HCT116 (cell line): ENCODE measurements around the gene PELO. TPM values are rescaled to one million over a fixed set of nuclear protein-coding genes. Genes with fewer than 3 reads are reported as not detected.

Experiments used
- ATAC-seq: fragments of 200-7000 bp; cut with Tn5 transposase; 2 replicates; pipeline ENCODE4 v1.9.1; 2020; ENCODE audit warnings: mild to moderate bottlenecking, moderate library complexity
- BruUV-seq: library from RNA; stranded (reverse); fragments of 400-500 nt; replicated peaks from 2 replicates; lab custom pipeline; 2021; lab: Mats Ljungman, UMichigan
- CTCF ChIA-PET: fragments of 300-600 bp; sonication (Branson Sonifier 250); formaldehyde crosslinking; loops from one replicate; lab custom pipeline; 2021; ENCODE audit warnings: antibody characterized with exemption; lab: Charles Lee
- POLR2A ChIA-PET: fragments of 300-600, 350-600 bp; sonication (Branson Sonifier 250); formaldehyde crosslinking; loops from one replicate; lab custom pipeline; 2021; ENCODE audit warnings: antibody characterized with exemption; lab: Charles Lee
- RAD21 ChIA-PET, 2 experiments: fragments of 300-600 bp; sonication (Branson Sonifier 250); formaldehyde crosslinking; loops; one replicate each; lab custom pipeline; 2023; ENCODE audit warnings: low total read pairs in 2 of 2; ENCODE audit not compliant: uncharacterized antibody in 2 of 2, unreplicated experiment in 2 of 2, low non-redundant PET in 1 of 2; lab: Charles Lee
- DNase-seq: peaks from one replicate; pipeline ENCODE4 v3.0.0-alpha.2; 2010; ENCODE audit warnings: low read depth, low spot score
- H2AFZ ChIP-seq: fragments of 200-600 bp; shearing (Covaris generic), sonication (generic); 2 replicates; pipeline ENCODE4 v1.6.1; 2017; ENCODE audit warnings: low read depth, mixed run types, mixed read lengths, antibody characterized with exemption, low read length; ENCODE audit not compliant: poor library complexity, severe bottlenecking
- H3K27ac ChIP-seq: 2 replicates; pipeline ENCODE4 v1.5.1; 2012; ENCODE audit warnings: low read depth, low read length
- H3K27me3 ChIP-seq: fragments of 200-600 bp; sonication (generic); 2 replicates; pipeline ENCODE4 v1.6.1; 2016; ENCODE audit warnings: mixed run types, low read length, mixed read lengths; ENCODE audit not compliant: insufficient read depth
- H3K36me3 ChIP-seq, 2 experiments: fragments of 200-500 bp in 1 of 2; fragments of 200-600 bp in 1 of 2; sonication (Bioruptor generic) in 1 of 2; sonication (generic) in 1 of 2; 2 replicates each; pipeline versions ENCODE4 v1.5.1 to v1.6.1; 2014 to 2016; ENCODE audit warnings: low read length in 2 of 2, inconsistent platforms in 1 of 2, mixed read lengths in 1 of 2, mixed run types in 1 of 2; ENCODE audit not compliant: insufficient read depth in 2 of 2, control insufficient read depth in 1 of 2
- H3K4me1 ChIP-seq, 2 experiments: fragments of 200-600 bp in 1 of 2; sonication (generic) in 1 of 2; 2 replicates each; pipeline versions ENCODE4 v1.5.1 to v1.6.1; 2012 to 2017; ENCODE audit warnings: low read length in 2 of 2, inconsistent platforms in 1 of 2, mild to moderate bottlenecking in 1 of 2, mixed read lengths in 1 of 2, mixed run types in 1 of 2, moderate library complexity in 1 of 2; ENCODE audit not compliant: insufficient read depth in 2 of 2, control insufficient read depth in 1 of 2
- H3K4me2 ChIP-seq: fragments of 200-600 bp; sonication (generic); 2 replicates; pipeline ENCODE4 v1.6.1; 2017; ENCODE audit warnings: mixed run types, low read length, mixed read lengths
- H3K4me3 ChIP-seq, 2 experiments: fragments of 200-600 bp in 1 of 2; sonication (generic) in 1 of 2; replicated peaks in 1 of 2; 2 replicates each; pipeline ENCODE4 v1.5.1; 2011 to 2016; ENCODE audit warnings: low read length in 2 of 2, control low read depth in 1 of 2, low read depth in 1 of 2, mild to moderate bottlenecking in 1 of 2, mixed read lengths in 1 of 2, mixed run types in 1 of 2
- H3K79me2 ChIP-seq: fragments of 200-600 bp; sonication (generic); 2 replicates; pipeline ENCODE4 v1.6.1; 2017; ENCODE audit warnings: mild to moderate bottlenecking, mixed run types, low read length, moderate library complexity, mixed read lengths; ENCODE audit not compliant: insufficient read depth
- H3K9ac ChIP-seq: fragments of 200-600 bp; sonication (generic); 2 replicates; pipeline ENCODE4 v1.6.1; 2016; ENCODE audit warnings: low read length, mixed read lengths
- H3K9me2 ChIP-seq: fragments of 200-600 bp; sonication (generic), shearing (Covaris generic); 2 replicates; pipeline ENCODE4 v1.6.1; 2017; ENCODE audit warnings: mixed run types, mild to moderate bottlenecking, moderate library complexity; ENCODE audit not compliant: insufficient read depth
- H3K9me3 ChIP-seq, 2 experiments: fragments of 200-500 bp in 1 of 2; fragments of 200-600 bp in 1 of 2; sonication (Bioruptor generic) in 1 of 2; sonication (generic) in 1 of 2; 2 replicates each; pipeline ENCODE4 v1.6.1; 2014 to 2017; ENCODE audit warnings: low read length in 2 of 2, mixed read lengths in 2 of 2, inconsistent platforms in 1 of 2, low read depth in 1 of 2, mild to moderate bottlenecking in 1 of 2, mixed run types in 1 of 2, moderate library complexity in 1 of 2; ENCODE audit not compliant: control insufficient read depth in 1 of 2, insufficient read depth in 1 of 2
- H4K20me1 ChIP-seq: fragments of 200-600 bp; sonication (generic), shearing (Covaris generic); 2 replicates; pipeline ENCODE4 v1.6.1; 2017; ENCODE audit warnings: mixed run types, mild to moderate bottlenecking, moderate library complexity; ENCODE audit not compliant: insufficient read depth
- CBX3 ChIP-seq: IDR thresholded peaks from 2 replicates; pipeline ENCODE4 v1.6.1; 2012; ENCODE audit warnings: low read depth
- CEBPB ChIP-seq: IDR thresholded peaks from 2 replicates; pipeline ENCODE4 v1.6.1; 2012; ENCODE audit warnings: low read depth
- ELF1 ChIP-seq: IDR thresholded peaks from 2 replicates; pipeline ENCODE4 v1.6.1; 2012; ENCODE audit warnings: low read depth, borderline replicate concordance
- POLR2AphosphoS5 ChIP-seq: IDR thresholded peaks from 2 replicates; pipeline ENCODE4 v1.6.1; 2011; ENCODE audit warnings: mild to moderate bottlenecking, low read depth, low read length, moderate library complexity
- RAD21 ChIP-seq: IDR thresholded peaks from 2 replicates; pipeline ENCODE4 v1.6.1; 2012; ENCODE audit warnings: low read depth, mild to moderate bottlenecking
- SIN3A ChIP-seq: IDR thresholded peaks from 2 replicates; pipeline ENCODE4 v1.6.1; 2012; ENCODE audit warnings: low read depth
- SP1 ChIP-seq: IDR thresholded peaks from 2 replicates; pipeline ENCODE4 v1.6.1; 2012; ENCODE audit warnings: low read depth
- ZFX ChIP-seq: fragments of 450-650 bp; IDR thresholded peaks from 2 replicates; pipeline ENCODE4 v1.6.1; 2017
- ZNF274 ChIP-seq: fragments of 200-500 bp; sonication (Bioruptor generic); IDR thresholded peaks from 2 replicates; pipeline ENCODE4 v1.6.1; 2014; ENCODE audit warnings: mild to moderate bottlenecking, low read depth, low read length, inconsistent platforms
- intact Hi-C: fragments of 100-400 bp; cut with micrococcal nuclease; formaldehyde crosslinking; loops from 2 replicates; pipeline ENCODE4 v1.10.0; 2022
- total RNA-seq: library from RNA; stranded (reverse); gene quantifications from one replicate; pipeline ENCODE4 v1.2.1, GENCODE V29; 2021; ENCODE audit not compliant: unreplicated experiment
- TF ChIP-seq, protein P1 (sequence below): IDR thresholded peaks from 2 replicates; pipeline ENCODE4 v1.6.1; 2012
- TF ChIP-seq, protein P2 (sequence below), 3 experiments: fragments of 200-600 bp in 1 of 3; sonication (generic) in 1 of 3; IDR thresholded peaks in 2 of 3; conservative IDR thresholded peaks in 1 of 3; 2 replicates each; pipeline ENCODE4 v1.5.1; 2012 to 2017; ENCODE audit warnings: low read depth in 2 of 3, low read length in 2 of 3, antibody characterized with exemption in 1 of 3, borderline replicate concordance in 1 of 3, control low read depth in 1 of 3, mild to moderate bottlenecking in 1 of 3, mixed read lengths in 1 of 3, mixed run types in 1 of 3, moderate library complexity in 1 of 3; ENCODE audit not compliant: insufficient read depth in 1 of 3
- TF ChIP-seq, protein P3 (sequence below): IDR thresholded peaks from 2 replicates; pipeline ENCODE4 v1.6.1; 2012

The PELO gene
- total RNA-seq, 1 experiment from 2014 or later = 16.5 TPM

DNA sequence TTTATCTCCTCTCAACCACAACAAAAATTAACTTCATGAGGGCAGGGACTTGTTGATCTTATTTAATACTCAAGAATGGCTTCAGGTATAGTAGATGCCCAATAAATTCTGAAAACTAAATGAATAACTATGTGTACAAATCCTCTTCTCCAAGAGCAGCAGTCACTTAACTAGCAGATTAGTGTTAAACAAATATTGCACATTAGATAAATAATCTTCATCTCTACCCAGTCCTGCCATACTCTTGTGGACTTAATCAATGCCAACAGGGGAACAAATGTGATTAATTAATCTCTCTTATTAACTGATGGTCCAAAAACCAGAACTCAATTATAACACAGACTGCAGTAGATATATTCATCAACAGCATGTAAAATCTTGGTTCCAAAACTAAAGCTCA lies 15.0 kb upstream of the PELO start:
- no TSS peak for BruUV-seq
- DNase-seq (no peak), ATAC-seq (no peak)
- no peak for TF ChIP-seq SP1
- no peak for TF ChIP-seq RAD21
- no peak for TF ChIP-seq CEBPB
- no peak for TF ChIP-seq ZNF274
- no peak for TF ChIP-seq ELF1
- no peak for TF ChIP-seq CBX3
- no peak for TF ChIP-seq POLR2AphosphoS5
- no peak for TF ChIP-seq ZFX
- TF ChIP-seq, protein P1, sequence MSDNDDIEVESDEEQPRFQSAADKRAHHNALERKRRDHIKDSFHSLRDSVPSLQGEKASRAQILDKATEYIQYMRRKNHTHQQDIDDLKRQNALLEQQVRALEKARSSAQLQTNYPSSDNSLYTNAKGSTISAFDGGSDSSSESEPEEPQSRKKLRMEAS = no peak
- TF ChIP-seq, protein P2, sequence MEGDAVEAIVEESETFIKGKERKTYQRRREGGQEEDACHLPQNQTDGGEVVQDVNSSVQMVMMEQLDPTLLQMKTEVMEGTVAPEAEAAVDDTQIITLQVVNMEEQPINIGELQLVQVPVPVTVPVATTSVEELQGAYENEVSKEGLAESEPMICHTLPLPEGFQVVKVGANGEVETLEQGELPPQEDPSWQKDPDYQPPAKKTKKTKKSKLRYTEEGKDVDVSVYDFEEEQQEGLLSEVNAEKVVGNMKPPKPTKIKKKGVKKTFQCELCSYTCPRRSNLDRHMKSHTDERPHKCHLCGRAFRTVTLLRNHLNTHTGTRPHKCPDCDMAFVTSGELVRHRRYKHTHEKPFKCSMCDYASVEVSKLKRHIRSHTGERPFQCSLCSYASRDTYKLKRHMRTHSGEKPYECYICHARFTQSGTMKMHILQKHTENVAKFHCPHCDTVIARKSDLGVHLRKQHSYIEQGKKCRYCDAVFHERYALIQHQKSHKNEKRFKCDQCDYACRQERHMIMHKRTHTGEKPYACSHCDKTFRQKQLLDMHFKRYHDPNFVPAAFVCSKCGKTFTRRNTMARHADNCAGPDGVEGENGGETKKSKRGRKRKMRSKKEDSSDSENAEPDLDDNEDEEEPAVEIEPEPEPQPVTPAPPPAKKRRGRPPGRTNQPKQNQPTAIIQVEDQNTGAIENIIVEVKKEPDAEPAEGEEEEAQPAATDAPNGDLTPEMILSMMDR (IDR thresholded peaks at IDR 0.05 in 2 of 3, conservative IDR thresholded peaks at IDR 0.05 in 1 of 3; ENCODE audit: borderline replicate concordance in 1 of 3, insufficient read depth in 1 of 3, low read depth in 2 of 3, low read length in 2 of 3) = no peak
- TF ChIP-seq, protein P3, sequence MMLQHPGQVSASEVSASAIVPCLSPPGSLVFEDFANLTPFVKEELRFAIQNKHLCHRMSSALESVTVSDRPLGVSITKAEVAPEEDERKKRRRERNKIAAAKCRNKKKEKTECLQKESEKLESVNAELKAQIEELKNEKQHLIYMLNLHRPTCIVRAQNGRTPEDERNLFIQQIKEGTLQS = no peak
- no peak for TF ChIP-seq SIN3A
- no peak overlapping the region for H3K4me3 ChIP-seq
- H3K9ac ChIP-seq = no peak overlapping the region
- no peaks in the 10 kb centered on the region for H4K20me1 ChIP-seq
- ChIA-PET CTCF (no interaction called here), POLR2A (no interaction called here), RAD21 (no interaction called here)
- H3K9me3 ChIP-seq = no peaks in the 10 kb centered on the region
- H3K36me3 ChIP-seq = no peaks in the 10 kb centered on the region
- no peaks in the 10 kb centered on the region for H3K4me1 ChIP-seq
- no peak overlapping the region for H2AFZ ChIP-seq
- no peaks in the 10 kb centered on the region for H3K79me2 ChIP-seq
- H3K9me2 ChIP-seq = no peaks in the 10 kb centered on the region
- H3K4me2 ChIP-seq = no peak overlapping the region
- intact Hi-C loops = no loop called here
- H3K27ac ChIP-seq = no peak overlapping the region
- no peaks in the 10 kb centered on the region for H3K27me3 ChIP-seq
